Erythroblast (primary cell): ENCODE data around the gene SH3GL1.

Experiments
- GATA1 ChIP-seq: IDR thresholded peaks from 2 replicates; pipeline ENCODE4 v1.6.1; 2011; ENCODE audit warnings: low read depth, mild to moderate bottlenecking, control low read depth, low read length, moderate library complexity
- POLR2A ChIP-seq: IDR thresholded peaks from 2 replicates; pipeline ENCODE4 v1.6.1; 2011; ENCODE audit warnings: mild to moderate bottlenecking, low read length

DNA sequence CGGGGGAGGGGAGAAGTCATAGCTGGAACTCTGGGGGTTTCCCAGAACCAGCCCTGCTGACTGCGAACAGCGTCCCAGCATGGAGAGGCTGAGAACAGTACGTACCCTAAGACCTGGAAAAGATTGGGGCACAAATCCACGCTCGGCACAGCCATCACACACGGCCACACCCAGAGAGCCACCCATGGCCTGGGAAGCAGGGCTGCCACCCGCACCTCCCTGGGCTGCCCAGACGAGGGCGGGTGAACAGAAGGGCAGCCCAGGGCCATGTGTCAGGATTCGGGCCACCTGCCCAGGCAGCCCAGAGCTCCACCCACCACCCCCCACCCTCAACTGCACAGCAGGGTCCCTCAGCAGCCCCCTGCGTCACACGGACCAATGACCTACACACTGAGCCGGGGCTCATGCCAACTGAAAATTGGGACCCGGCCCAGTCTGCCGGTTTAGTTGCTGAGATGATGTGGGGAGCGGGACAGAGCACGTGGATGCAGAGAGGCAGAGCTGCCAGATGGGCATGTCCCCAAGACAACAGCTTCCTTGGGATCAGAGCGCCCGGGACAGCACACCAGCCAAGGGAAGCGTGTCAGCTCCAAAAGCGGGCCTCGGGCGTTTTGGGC is 48.8 kb upstream of the SH3GL1 start:
- TF ChIP-seq POLR2A, result no peak
- no peak for TF ChIP-seq GATA1
